NCI-H1930 (cell line): Measurements from ENCODE around the gene GSG1L.
"Not testable (repeated sequence)": the region's sequence is repeated elsewhere in the genome, so short reads cannot be mapped to it uniquely, and the experiment has no call there.

ENCODE experiments used
- DNase-seq, 2 experiments: peaks; one replicate each; lab custom pipeline; 2025; lab: John Stamatoyannopoulos, UW

The GSG1L gene

GRCh38 chr16:27980919-27981700 lies 82.4 kb downstream of the GSG1L start:
- no peak for DNase-seq

- DNase-seq = no peak
These were observed 83.3 kb downstream of the GSG1L start for GRCh38 chr16:27980076-27980775.

- not testable (repeated sequence) for DNase-seq
These were observed 83.8 kb downstream of the GSG1L start for GRCh38 chr16:27979668-27980067.

- DNase-seq = no peak
These were observed 84.6 kb downstream of the GSG1L start for GRCh38 chr16:27978876-27979275.

- no peak for DNase-seq
These were observed 85.5 kb downstream of the GSG1L start for GRCh38 chr16:27977966-27978365.

- no peak for DNase-seq
These were observed 86.5 kb downstream of the GSG1L start for GRCh38 chr16:27976990-27977389.

- DNase-seq = no peak
These were observed 88.5 kb downstream of the GSG1L start for GRCh38 chr16:27974896-27975540.

GRCh38 chr16:27973678-27974077 lies 89.8 kb downstream of the GSG1L start:
- no peak for DNase-seq

- DNase-seq = peak in 1 of 2 experiments; percentile 31
These were observed 91.0 kb downstream of the GSG1L start for GRCh38 chr16:27972500-27972899.

- no peak for DNase-seq
These were observed 93.9 kb downstream of the GSG1L start for GRCh38 chr16:27969574-27969973.

- DNase-seq = no peak
These were observed 96.3 kb downstream of the GSG1L start for GRCh38 chr16:27967169-27967568.

- DNase-seq = no peak
These were observed 96.8 kb downstream of the GSG1L start for GRCh38 chr16:27966756-27967155.

- no peak for DNase-seq
These were observed 97.7 kb downstream of the GSG1L start for GRCh38 chr16:27965801-27966200.

GRCh38 chr16:27963471-27963965 lies 100.0 kb downstream of the GSG1L start:
- DNase-seq = no peak

- DNase-seq = no peak
These were observed 101.3 kb downstream of the GSG1L start for GRCh38 chr16:27962197-27962596.

- no peak for DNase-seq
These were observed 102.3 kb downstream of the GSG1L start for GRCh38 chr16:27961296-27961620.

- no peak for DNase-seq
These were observed 102.8 kb downstream of the GSG1L start for GRCh38 chr16:27960619-27961295.

GRCh38 chr16:27959914-27960313 lies 103.6 kb downstream of the GSG1L start:
- no peak for DNase-seq

GRCh38 chr16:27954191-27954590 lies 109.3 kb downstream of the GSG1L start:
- DNase-seq = no peak

GRCh38 chr16:27952811-27953210 lies 110.7 kb downstream of the GSG1L start:
- no peak for DNase-seq

GRCh38 chr16:27951489-27952120 lies 111.9 kb downstream of the GSG1L start:
- no peak for DNase-seq
